Fibroblast of lung (primary cell): ENCODE measurements around the gene RGS10. TPM values are rescaled to one million over a fixed set of nuclear protein-coding genes. Genes with fewer than 3 reads are reported as not detected.

Experiments used
- DNase-seq, 2 donors: peaks; one replicate each; pipeline versions ENCODE4 v3.0.0 to v3.0.0-alpha.2; 2010; ENCODE audit warnings: low read depth in 2 of 2
- H2AFZ ChIP-seq: 2 replicates; pipeline ENCODE4 v1.5.1; 2012; ENCODE audit warnings: low read length, control low read depth, inconsistent platforms
- H3K27ac ChIP-seq: 2 replicates; pipeline ENCODE4 v1.5.1; 2011; ENCODE audit warnings: low read length, control low read depth; ENCODE audit not compliant: insufficient read depth
- H3K27me3 ChIP-seq: 2 replicates; pipeline ENCODE4 v1.5.1; 2011; ENCODE audit warnings: mild to moderate bottlenecking, low read length; ENCODE audit not compliant: control insufficient read depth, insufficient read depth
- H3K36me3 ChIP-seq: 2 replicates; pipeline ENCODE4 v1.5.1; 2011; ENCODE audit warnings: low read length; ENCODE audit not compliant: control insufficient read depth, insufficient read depth
- H3K4me1 ChIP-seq: 2 replicates; pipeline ENCODE4 v1.5.1; 2011; ENCODE audit warnings: low read length; ENCODE audit not compliant: control insufficient read depth, insufficient read depth; ENCODE audit errors: extremely low read depth
- H3K4me2 ChIP-seq: 2 replicates; pipeline ENCODE4 v1.5.1; 2011; ENCODE audit warnings: low read length, control low read depth; ENCODE audit not compliant: insufficient read depth; ENCODE audit errors: extremely low read depth
- H3K4me3 ChIP-seq, 4 experiments: fragments of 200-600 bp in 1 of 4; sonication (generic) in 1 of 4; replicated peaks in 1 of 4; 2 replicates each; pipeline ENCODE4 v1.5.1; 2011 to 2016; ENCODE audit warnings: low read length in 4 of 4, low read depth in 3 of 4, mild to moderate bottlenecking in 3 of 4, control low read depth in 2 of 4, inconsistent platforms in 1 of 4, mixed read lengths in 1 of 4; ENCODE audit not compliant: insufficient read depth in 1 of 4; ENCODE audit errors: control extremely low read depth in 1 of 4
- H3K79me2 ChIP-seq: 2 replicates; pipeline ENCODE4 v1.5.1; 2012; ENCODE audit warnings: mild to moderate bottlenecking, low read length, inconsistent platforms; ENCODE audit not compliant: control insufficient read depth, insufficient read depth
- H3K9ac ChIP-seq: 2 replicates; pipeline ENCODE4 v1.5.1; 2011; ENCODE audit warnings: mild to moderate bottlenecking, low read length, control low read depth; ENCODE audit not compliant: insufficient read depth
- H3K9me3 ChIP-seq: 2 replicates; pipeline ENCODE4 v1.5.1; 2012; ENCODE audit warnings: low read depth, low read length; ENCODE audit not compliant: control insufficient read depth, insufficient read depth
- H4K20me1 ChIP-seq: 2 replicates; pipeline ENCODE4 v1.5.1; 2011; ENCODE audit warnings: low read length; ENCODE audit not compliant: control insufficient read depth, insufficient read depth; ENCODE audit errors: extremely low read depth
- EZH2 ChIP-seq: IDR thresholded peaks from 2 replicates; pipeline ENCODE4 v1.5.1; 2012; ENCODE audit warnings: low read length, control low read depth, mild to moderate bottlenecking; ENCODE audit errors: missing control alignments
- polyA plus RNA-seq, 2 donors: library from polyadenylated mRNA; depleted of rRNA in 1 of 2; stranded (reverse) in 1 of 2; unstranded in 1 of 2; fragments of >200 nt; gene quantifications; 2 replicates each; pipeline ENCODE4 v1.2.1, GENCODE V29; 2011 to 2012; ENCODE audit warnings: missing spikeins in 1 of 2
- total RNA-seq: library from RNA; depleted of rRNA; stranded (reverse); fragments of >200 nt; gene quantifications from 2 replicates; pipeline ENCODE4 v1.2.1, GENCODE V29; 2014
- TF ChIP-seq, protein P1 (sequence below), 2 donors: IDR thresholded peaks in 1 of 2; conservative IDR thresholded peaks in 1 of 2; 1 replicate in 1 of 2; 2 replicates in 1 of 2; pipeline ENCODE4 v1.5.1; 2011 to 2012; ENCODE audit warnings: low read length in 2 of 2, control low read depth in 1 of 2, inconsistent platforms in 1 of 2, low read depth in 1 of 2, mild to moderate bottlenecking in 1 of 2

The RGS10 gene
- total and polyA plus RNA-seq, 2 donors (not counting 1 experiment from before 2014, with no cell fraction given), result 50.9 to 103 TPM

DNA sequence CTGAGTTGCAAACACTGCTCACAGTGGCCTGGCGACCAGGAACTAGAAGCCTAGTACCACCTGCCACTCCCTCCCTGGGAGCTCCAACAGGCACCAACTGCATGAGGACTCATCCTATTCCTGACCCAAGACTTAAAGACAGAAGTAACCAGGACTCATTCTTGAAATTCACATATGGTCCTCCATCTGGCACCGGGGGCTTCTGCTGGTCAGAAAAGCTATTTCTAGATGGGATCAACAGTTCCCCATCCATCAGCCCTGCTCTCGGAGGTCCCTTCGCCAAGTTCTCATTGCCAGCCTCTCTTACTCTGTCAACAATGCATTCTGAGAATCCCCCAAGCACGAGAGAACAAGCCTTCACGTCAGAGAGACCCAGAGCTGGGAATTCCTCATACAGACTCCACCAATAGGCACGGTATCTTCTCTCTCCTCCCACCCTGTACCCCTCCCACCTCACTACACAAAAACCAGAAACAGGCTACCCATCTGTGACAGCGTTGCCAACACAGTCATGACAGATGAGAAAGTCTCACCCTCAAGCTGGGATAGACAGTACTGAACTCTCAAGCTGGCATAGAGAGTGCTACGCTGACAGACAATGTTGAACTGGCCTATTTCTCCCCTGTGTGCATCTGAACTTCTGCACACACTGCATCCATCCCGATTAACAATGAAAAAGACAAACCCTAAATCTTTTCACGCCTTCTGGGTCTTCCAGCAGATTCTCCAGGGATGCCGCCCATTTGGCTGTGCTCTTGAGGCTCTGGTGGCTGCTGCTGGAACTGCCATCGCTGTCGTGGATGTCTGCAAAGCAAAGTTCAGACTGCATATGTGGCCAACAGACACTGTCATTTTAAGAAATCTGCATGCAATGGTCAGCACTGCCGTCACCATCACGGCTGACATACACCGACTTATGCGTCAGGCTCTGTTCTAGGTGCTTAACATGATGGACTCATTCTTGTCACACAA, 15.6 kb downstream of the RGS10 start:
- peaks cover 11% of the 10 kb centered on the region for H3K79me2 ChIP-seq

DNA sequence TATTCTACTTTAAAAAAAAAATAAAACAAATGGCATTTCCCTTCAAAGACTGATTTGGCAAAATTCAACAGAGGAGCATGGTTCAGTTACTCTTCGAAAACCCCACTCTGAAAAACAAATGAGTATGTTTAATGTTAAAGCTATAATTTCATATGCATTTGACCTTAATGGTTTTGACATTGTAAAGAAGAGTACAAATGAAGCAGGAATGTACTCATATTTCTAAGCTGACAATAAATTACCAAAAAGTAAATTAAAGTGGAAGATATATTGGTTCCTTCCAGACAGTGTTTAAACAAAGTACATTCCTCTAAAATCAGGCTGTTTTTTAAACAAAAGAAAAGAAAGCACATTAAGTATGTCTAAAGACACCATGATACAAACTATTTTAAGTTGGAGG, 16.4 kb downstream of the RGS10 start:
- H3K4me3 ChIP-seq, result no peak overlapping the region
- no peak overlapping the region for H2AFZ ChIP-seq
- peaks cover 9% of the 10 kb centered on the region for H3K79me2 ChIP-seq
- H3K36me3 ChIP-seq, result peaks cover 9% of the 10 kb centered on the region
- no peaks in the 10 kb centered on the region for H4K20me1 ChIP-seq
- no peak overlapping the region for H3K4me2 ChIP-seq
- TF ChIP-seq, protein P1, sequence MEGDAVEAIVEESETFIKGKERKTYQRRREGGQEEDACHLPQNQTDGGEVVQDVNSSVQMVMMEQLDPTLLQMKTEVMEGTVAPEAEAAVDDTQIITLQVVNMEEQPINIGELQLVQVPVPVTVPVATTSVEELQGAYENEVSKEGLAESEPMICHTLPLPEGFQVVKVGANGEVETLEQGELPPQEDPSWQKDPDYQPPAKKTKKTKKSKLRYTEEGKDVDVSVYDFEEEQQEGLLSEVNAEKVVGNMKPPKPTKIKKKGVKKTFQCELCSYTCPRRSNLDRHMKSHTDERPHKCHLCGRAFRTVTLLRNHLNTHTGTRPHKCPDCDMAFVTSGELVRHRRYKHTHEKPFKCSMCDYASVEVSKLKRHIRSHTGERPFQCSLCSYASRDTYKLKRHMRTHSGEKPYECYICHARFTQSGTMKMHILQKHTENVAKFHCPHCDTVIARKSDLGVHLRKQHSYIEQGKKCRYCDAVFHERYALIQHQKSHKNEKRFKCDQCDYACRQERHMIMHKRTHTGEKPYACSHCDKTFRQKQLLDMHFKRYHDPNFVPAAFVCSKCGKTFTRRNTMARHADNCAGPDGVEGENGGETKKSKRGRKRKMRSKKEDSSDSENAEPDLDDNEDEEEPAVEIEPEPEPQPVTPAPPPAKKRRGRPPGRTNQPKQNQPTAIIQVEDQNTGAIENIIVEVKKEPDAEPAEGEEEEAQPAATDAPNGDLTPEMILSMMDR (conservative IDR thresholded peaks at IDR 0.05 in 1 of 2, IDR thresholded peaks at IDR 0.05 in 1 of 2; ENCODE audit: low read depth in 1 of 2, low read length in 2 of 2), result no peak
- TF ChIP-seq EZH2, result no peak
- no peak overlapping the region for H3K9ac ChIP-seq
- peaks cover 12% of the 10 kb centered on the region for H3K4me1 ChIP-seq
- no peak for DNase-seq
- no peak overlapping the region for H3K27ac ChIP-seq
- no peaks in the 10 kb centered on the region for H3K9me3 ChIP-seq
- H3K27me3 ChIP-seq, result no peaks in the 10 kb centered on the region

More for the DNA sequence above, 15.6 kb downstream of the RGS10 start:
- Histone ChIP-seq H4K20me1 (no peaks in the 10 kb centered on the region), H3K27me3 (no peaks in the 10 kb centered on the region), H3K9ac (no peak overlapping the region), H2AFZ (no peak overlapping the region), H3K9me3 (no peaks in the 10 kb centered on the region), H3K36me3 (peaks cover 9% of the 10 kb centered on the region), H3K27ac (no peak overlapping the region), H3K4me1 (peaks cover 10% of the 10 kb centered on the region), H3K4me3 (no peak overlapping the region), H3K4me2 (no peak overlapping the region)
- DNase-seq, result no peak
- no peak for TF ChIP-seq EZH2
- TF ChIP-seq, protein P1 (conservative IDR thresholded peaks at IDR 0.05 in 1 of 2, IDR thresholded peaks at IDR 0.05 in 1 of 2; ENCODE audit: low read depth in 1 of 2, low read length in 2 of 2), result no peak

DNA sequence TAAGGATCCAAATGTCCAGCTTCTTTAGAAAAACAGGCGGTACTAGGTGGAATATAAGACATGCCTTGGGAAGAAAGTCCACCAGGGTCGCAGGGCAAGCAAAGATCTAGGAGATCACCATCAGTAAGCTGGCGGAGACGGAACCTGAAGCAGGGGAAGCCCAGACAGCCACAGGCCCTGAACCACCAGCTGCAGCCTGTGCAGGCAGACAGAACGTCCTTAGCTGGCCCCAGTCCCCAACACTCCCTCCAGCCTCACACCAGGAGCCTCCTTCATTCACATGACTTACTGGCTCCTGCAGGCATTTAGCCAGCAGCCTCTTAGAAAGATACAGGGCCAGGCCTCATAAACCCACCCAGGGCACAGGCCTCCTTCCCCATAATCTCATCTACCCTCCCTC, 17.4 kb downstream of the RGS10 start:
- Histone ChIP-seq H3K27me3 (no peaks in the 10 kb centered on the region), H2AFZ (no peak overlapping the region), H3K9ac (no peak overlapping the region), H4K20me1 (no peaks in the 10 kb centered on the region), H3K4me1 (peaks cover 12% of the 10 kb centered on the region), H3K36me3 (peaks cover 9% of the 10 kb centered on the region), H3K4me3 (no peak overlapping the region), H3K79me2 (peaks cover 9% of the 10 kb centered on the region), H3K4me2 (no peak overlapping the region), H3K27ac (no peak overlapping the region), H3K9me3 (no peaks in the 10 kb centered on the region)
- TF ChIP-seq, protein P1 (conservative IDR thresholded peaks at IDR 0.05 in 1 of 2, IDR thresholded peaks at IDR 0.05 in 1 of 2; ENCODE audit: low read depth in 1 of 2, low read length in 2 of 2), result no peak
- TF ChIP-seq EZH2, result no peak
- DNase-seq, result no peak
